HG02840 (cell line): ENCODE measurements around the gene ABLIM2.

Experiments
- ATAC-seq: cut with Tn5 transposase; IDR thresholded peaks from one replicate; pipeline ENCODE4 v1.9.1; 2021; ENCODE audit warnings: mild to moderate bottlenecking, moderate library complexity, moderate number of reproducible peaks; ENCODE audit not compliant: unreplicated experiment, low FRiP score

The ABLIM2 gene

DNA sequence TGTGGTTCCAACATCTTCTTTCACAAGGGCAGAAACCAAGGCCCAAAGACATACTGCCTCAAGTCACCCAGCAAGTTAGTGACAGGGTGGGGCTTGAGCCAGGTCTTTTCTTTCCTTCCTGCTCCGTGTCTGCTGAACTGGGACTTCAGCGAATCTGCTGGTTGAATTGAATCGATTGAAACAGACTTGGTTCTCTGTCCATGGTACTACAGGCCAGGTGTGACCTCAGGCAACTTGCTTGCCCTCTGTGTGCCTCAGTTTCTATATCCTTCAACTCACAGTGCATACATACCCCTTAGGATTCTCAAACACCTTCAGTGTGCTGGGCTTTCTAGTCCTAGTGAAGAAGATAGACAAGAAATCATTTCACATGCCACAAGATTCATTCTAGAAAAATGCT lies 2.0 kb upstream of the ABLIM2 start:
- no peak for ATAC-seq

- ATAC-seq = no peak
These were observed 1.6 kb upstream of the ABLIM2 start for GRCh38 chr4:8160233-8160560.

GRCh38 chr4:8159537-8160232 lies 1.1 kb upstream of the ABLIM2 start:
- ATAC-seq = no peak

- no peak for ATAC-seq
These were observed 486 bp downstream of the ABLIM2 start for GRCh38 chr4:8157944-8158709.

GRCh38 chr4:8157496-8157895 lies 1.1 kb downstream of the ABLIM2 start:
- no peak for ATAC-seq

GRCh38 chr4:8156617-8157016 lies 2.0 kb downstream of the ABLIM2 start:
- ATAC-seq = no peak

GRCh38 chr4:8155660-8156421 lies 2.8 kb downstream of the ABLIM2 start:
- ATAC-seq = no peak

DNA sequence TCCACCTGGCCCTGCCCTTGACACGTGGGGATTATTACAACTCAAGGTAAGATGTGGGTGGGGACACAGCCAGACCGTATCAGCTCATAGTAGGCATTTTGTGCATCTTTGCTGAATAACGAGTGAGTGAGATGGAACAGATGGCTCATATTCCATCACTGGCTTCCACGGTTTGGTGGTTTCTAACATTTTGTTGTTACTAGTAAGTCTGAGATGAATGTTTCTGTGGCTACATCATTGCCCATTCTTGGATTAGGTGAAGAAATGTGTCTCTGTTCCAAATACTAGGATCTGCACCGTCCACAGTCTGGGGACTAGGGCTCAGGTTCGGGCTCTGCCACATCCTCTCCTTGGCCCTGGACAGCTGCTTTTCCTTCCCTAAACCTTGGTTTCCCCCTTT lies 3.6 kb downstream of the ABLIM2 start:
- ATAC-seq = no peak

DNA sequence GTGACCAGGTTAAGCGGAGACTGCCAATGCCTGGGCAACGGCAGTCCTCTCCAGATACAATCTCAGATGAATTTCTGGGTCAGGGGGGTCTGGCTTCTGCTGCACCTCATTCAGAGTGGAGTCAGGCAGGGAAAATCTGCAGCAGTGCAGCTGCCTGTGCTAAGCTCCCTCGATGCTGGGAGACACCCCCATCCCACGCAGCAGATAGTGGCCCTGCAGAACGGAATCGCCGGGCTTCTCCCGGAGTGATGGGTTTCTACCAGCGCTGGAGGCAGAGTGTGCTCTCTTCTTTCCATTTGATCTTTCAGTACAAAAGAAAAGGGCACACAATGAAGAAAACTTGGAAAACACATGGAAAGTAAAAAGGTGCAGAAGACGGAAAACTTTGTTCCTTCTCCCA lies 5.2 kb downstream of the ABLIM2 start:
- no peak for ATAC-seq

GRCh38 chr4:8152865-8153257 lies 5.8 kb downstream of the ABLIM2 start:
- ATAC-seq = no peak

DNA sequence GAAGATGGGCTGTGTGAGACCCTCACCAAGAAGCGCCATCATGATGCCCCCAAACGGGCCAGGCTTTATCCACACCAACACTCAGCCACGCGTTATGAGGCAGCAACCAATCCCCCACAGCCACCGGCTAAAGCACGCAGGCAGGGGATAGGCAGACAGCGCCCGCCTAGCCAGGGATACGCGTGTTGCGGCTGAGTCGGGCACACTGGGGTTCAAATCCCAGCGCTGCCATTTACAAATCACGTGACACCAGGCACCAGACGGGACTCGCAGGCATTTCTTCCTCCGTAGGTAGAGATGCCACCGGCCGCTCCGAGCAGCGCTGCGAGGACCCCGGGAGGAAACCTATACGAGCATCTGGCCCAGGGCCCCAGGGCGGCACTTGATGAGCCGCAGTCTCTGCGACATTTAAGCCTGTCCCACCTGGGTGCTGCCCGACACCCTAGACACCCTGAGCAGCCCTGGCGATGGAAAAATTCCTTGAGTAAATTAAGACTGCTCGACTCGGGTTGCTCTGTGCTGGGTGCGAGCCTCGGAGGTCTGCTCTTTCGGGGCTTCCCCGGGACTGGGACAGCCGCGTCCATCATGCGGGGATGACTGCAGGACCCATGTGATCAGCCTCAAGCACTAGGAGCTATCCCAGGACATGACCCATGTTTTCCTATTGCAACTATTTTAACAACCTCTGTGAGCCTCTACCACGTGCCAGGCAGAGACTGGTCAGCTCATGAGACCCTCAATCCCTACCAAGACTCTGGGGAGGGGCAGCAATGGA lies 6.3 kb downstream of the ABLIM2 start:
- ATAC-seq = no peak

GRCh38 chr4:8151165-8151650 lies 7.4 kb downstream of the ABLIM2 start:
- no peak for ATAC-seq

DNA sequence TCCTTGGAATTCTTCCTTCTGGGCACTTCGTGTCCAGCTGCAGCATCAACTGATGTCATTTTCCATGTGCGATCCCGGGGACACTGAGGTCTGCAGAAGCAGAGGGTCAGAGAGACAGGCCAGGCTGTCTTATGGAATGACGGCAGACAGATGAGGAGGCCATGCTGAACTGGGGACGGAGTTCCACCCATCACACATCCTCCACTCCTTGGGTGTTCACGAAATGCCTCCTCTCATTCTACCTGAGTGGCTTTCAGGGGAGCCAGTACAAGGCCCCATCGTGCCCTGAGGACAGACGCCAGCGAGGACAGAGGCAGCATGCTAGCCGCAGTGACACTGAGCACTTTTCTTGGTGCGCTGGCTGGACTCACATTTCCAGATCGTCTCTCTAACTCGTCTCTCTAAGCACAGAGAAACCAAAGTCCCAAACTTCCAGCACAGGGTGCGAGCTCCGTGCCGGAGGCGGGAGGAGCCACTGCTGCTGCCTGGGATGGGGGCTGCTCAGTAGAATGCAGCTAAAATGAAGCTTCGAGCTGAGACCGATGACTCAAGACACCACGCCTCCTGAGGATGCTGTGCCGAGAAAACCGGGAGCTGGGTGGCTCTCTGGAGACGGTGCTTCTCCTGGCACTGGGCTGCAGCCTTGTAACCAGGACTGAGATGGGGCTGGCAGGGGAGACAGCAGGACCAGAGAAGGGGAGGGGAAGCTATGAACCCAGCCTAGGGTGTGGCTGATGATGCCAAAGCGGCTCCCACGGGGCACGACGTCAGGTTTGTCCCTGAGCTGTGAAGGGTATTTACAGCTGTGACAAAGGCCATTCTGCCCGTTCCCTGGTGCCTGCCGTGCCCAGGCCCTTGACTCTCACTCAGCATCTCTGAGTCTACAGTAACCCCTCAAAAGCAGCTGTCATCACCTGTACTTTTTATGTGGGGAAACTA lies 8.2 kb downstream of the ABLIM2 start:
- ATAC-seq = no peak

GRCh38 chr4:8149664-8150063 lies 8.9 kb downstream of the ABLIM2 start:
- ATAC-seq = no peak

DNA sequence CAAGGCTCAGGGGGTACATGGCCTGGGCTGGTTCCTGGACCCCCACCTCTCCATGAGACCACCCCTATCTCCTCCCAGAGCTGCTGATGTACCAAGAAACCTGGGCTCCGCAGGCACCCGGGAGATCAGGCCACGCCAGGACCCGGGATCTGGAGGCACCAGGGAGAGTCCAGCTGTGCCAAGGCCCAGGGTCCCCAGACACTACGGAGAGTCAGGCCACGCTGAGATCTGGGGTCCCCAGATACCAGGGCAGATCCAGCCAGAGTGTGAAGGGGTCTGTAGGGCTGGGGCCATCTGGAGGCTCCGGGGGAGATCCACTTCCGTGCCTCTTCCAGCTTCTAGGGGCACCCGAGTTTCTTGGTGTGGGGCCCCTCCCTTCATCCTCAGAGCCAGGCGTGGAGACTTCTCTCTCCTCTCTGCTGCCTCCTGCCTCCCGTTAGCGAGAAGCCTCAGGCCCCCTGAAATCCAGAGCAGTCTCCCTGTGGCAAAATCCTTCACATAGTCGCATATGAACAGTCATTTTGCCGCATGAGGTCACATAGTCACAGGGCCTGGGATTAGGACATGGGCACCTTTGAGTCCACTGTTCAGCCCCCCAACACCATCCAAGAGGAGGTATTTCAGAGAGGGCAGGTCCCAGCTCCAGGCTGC lies 9.7 kb downstream of the ABLIM2 start:
- ATAC-seq = no peak

- no peak for ATAC-seq
These were observed 10.5 kb downstream of the ABLIM2 start for GRCh38 chr4:8148159-8148558.

- ATAC-seq = no peak
These were observed 11.2 kb downstream of the ABLIM2 start for GRCh38 chr4:8147231-8147970.

DNA sequence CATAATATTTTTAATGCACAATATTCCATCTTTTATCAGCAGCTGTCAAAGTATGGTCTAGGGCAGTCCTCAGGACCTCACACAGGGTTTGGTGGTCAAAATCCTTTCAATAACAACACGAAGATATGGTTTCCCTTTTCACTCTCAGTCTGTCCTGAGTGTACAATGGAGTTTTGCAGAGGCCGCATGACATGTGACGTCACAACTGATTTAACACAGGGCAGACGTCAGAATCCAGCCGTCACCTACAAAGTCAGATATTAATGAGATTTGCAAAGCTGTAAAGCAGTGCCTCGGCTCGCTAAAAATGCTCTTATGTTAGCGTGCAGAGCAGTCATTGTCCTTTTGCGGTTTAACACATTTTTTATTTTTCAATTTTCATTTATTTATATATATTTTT lies 12.5 kb downstream of the ABLIM2 start:
- no peak for ATAC-seq
